ENCODE results near the gene CDKL4. TPM values are rescaled to one million over a fixed set of nuclear protein-coding genes. Genes with fewer than 3 reads are reported as not detected.
"Not testable (repeated sequence)": the region's sequence is repeated elsewhere in the genome, so short reads cannot be mapped to it uniquely, and the experiment has no call there.

Gene CDKL4
- total RNA-seq, 1 experiment from 2014 or later = 1.1 TPM

- no peak overlapping the region for H3K4me3 ChIP-seq (ENCODE audit: low read depth, low read length, poor library complexity, severe bottlenecking)
- BruUV-seq (replicated peaks) = no TSS peak
- H3K4me1 ChIP-seq (ENCODE audit: insufficient read depth, low read length, poor library complexity, severe bottlenecking) = peaks cover 15% of the 10 kb centered on the region
- intact Hi-C loops (cut with micrococcal nuclease; ENCODE audit: unreplicated experiment) = no loop called here
- DNase-seq (ENCODE audit: low spot score) = no peak
- POLR2A ChIA-PET (ENCODE audit: low non-redundant PET) = no interaction called here
- H3K9me3 ChIP-seq (ENCODE audit: low read depth, low read length, poor library complexity, severe bottlenecking) = no peaks in the 10 kb centered on the region
- CTCF ChIA-PET = no interaction called here
- TF ChIP-seq EZH2 (IDR thresholded peaks at IDR 0.05; ENCODE audit: borderline replicate concordance, low read depth, low read length, poor library complexity, severe bottlenecking) (no peak), CTCF (conservative IDR thresholded peaks at IDR 0.05; ENCODE audit: low read depth, low read length) (no peak)
- no peak overlapping the region for H3K27ac ChIP-seq (ENCODE audit: low read depth, low read length, poor library complexity, severe bottlenecking)
- no peaks in the 10 kb centered on the region for H3K27me3 ChIP-seq (replicated peaks; ENCODE audit: insufficient read depth, low read depth, low read length, poor library complexity)
- H3K36me3 ChIP-seq (ENCODE audit: insufficient read depth, low read length, poor library complexity, severe bottlenecking) = no peaks in the 10 kb centered on the region
Observed at GRCh38 chr2:39140322-39140847, 103.4 kb downstream of the CDKL4 start.

DNA sequence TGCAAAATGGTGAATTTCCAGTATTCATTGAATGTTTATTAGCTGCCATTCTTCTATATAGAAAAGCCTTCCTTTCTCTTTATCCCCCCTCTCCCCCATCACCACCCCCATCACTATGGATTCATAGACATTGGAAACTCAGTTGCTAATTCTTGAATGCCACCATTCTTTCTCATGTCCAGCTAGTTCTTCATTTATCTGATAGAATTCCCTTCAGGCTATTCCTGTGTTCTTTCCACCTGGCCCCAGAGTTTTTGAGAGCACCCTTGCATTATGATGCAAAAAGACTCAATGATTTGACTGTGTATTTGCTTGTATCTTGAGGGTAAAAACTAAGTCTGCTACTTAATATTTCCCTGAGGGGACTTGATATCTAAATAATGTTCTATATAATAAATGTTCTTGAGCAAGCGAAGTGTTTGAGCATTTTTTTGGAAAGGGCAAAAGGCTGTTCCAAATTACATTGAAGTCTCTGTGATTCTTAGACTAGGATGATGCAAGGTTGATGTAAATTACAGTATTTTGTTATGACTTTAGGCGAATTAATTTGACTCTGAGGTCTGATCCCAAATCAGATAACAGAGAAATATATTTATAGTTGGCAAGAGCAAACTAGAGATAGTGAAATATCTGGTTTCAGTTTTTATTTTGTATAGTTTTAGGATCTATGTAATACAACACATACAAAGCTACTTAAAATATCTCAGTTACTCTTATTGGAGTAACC lies 104.1 kb downstream of the CDKL4 start:
- Histone ChIP-seq H3K36me3 (ENCODE audit: insufficient read depth, low read length, poor library complexity, severe bottlenecking) (no peaks in the 10 kb centered on the region), H3K27me3 (replicated peaks; ENCODE audit: insufficient read depth, low read depth, low read length, poor library complexity) (no peaks in the 10 kb centered on the region), H3K4me1 (ENCODE audit: insufficient read depth, low read length, poor library complexity, severe bottlenecking) (peaks cover 15% of the 10 kb centered on the region), H3K9me3 (ENCODE audit: low read depth, low read length, poor library complexity, severe bottlenecking) (no peaks in the 10 kb centered on the region), H3K4me3 (ENCODE audit: low read depth, low read length, poor library complexity, severe bottlenecking) (no peak overlapping the region), H3K27ac (ENCODE audit: low read depth, low read length, poor library complexity, severe bottlenecking) (peak overlapping the region; percentile 1)
- intact Hi-C loops (cut with micrococcal nuclease; ENCODE audit: unreplicated experiment) = no loop called here
- ChIA-PET CTCF (no interaction called here), POLR2A (ENCODE audit: low non-redundant PET) (no interaction called here)
- TF ChIP-seq EZH2 (IDR thresholded peaks at IDR 0.05; ENCODE audit: borderline replicate concordance, low read depth, low read length, poor library complexity, severe bottlenecking) = no peak
- no peak for TF ChIP-seq CTCF (conservative IDR thresholded peaks at IDR 0.05; ENCODE audit: low read depth, low read length)
- no peak for DNase-seq (ENCODE audit: low spot score)
- no TSS peak for BruUV-seq (replicated peaks)

DNA sequence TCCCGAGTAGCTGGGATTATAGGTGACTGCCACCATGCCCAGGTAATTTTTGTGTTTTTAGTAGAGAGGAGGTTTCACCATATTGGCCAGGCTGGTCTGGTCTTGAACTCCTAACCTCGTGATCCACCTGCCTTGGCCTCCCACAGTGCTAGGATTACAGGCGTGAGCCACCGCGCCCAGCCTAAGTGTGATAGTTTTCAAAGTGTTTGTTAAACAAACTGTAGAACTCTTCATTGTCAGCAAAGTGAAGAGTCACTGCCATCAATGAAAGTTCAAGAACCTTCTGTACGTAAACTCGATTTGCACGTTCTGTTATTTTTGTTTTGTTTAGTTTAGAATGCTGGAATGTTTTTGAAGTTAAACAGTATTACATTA lies 104.9 kb downstream of the CDKL4 start:
- no peak for TF ChIP-seq CTCF (conservative IDR thresholded peaks at IDR 0.05; ENCODE audit: low read depth, low read length)
- no peak for TF ChIP-seq EZH2 (IDR thresholded peaks at IDR 0.05; ENCODE audit: borderline replicate concordance, low read depth, low read length, poor library complexity, severe bottlenecking)
- Histone ChIP-seq H3K27me3 (replicated peaks; ENCODE audit: insufficient read depth, low read depth, low read length, poor library complexity) (no peaks in the 10 kb centered on the region), H3K4me1 (ENCODE audit: insufficient read depth, low read length, poor library complexity, severe bottlenecking) (peaks cover 15% of the 10 kb centered on the region), H3K36me3 (ENCODE audit: insufficient read depth, low read length, poor library complexity, severe bottlenecking) (no peaks in the 10 kb centered on the region), H3K27ac (ENCODE audit: low read depth, low read length, poor library complexity, severe bottlenecking) (no peak overlapping the region), H3K4me3 (ENCODE audit: low read depth, low read length, poor library complexity, severe bottlenecking) (no peak overlapping the region), H3K9me3 (ENCODE audit: low read depth, low read length, poor library complexity, severe bottlenecking) (no peaks in the 10 kb centered on the region)
- POLR2A ChIA-PET (ENCODE audit: low non-redundant PET) = no interaction called here
- DNase-seq (ENCODE audit: low spot score) = no peak
- CTCF ChIA-PET = no interaction called here
- no TSS peak for BruUV-seq (replicated peaks)
- intact Hi-C loops (cut with micrococcal nuclease; ENCODE audit: unreplicated experiment) = no loop called here

DNA sequence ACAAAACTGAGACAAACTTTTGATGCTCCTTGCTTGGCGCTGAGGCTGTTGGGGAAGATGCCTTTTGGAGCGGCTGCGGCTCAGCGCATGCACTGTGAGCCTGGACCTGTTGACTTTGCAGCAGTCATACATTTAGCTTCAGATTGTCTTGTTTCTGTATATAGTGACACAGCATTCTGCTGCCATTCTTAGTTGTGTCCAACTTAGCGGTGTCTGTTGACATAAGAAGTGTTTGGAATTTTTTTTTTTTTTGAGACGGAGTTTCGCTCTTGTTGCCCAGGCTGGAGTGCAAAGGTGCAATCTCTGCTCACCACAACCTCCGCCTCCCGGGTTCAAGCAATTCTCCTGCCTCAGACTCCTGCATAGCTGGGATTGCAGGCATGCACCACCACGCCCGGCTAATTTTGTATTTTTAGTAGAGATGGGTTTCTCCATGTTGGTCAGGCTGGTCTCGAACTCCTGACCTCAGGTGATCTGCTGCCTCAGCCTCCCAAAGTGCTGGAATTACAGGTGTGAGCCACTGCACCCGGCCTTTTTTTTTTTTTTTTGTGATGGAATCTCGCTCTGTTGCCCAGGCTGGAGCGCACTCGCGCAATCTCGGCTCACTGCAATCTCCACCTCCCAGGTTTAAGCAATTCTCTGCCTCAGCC lies 105.5 kb downstream of the CDKL4 start:
- H3K27ac ChIP-seq (ENCODE audit: low read depth, low read length, poor library complexity, severe bottlenecking); BruUV-seq (replicated peaks); H3K4me3 ChIP-seq (ENCODE audit: low read depth, low read length, poor library complexity, severe bottlenecking); H3K9me3 ChIP-seq (ENCODE audit: low read depth, low read length, poor library complexity, severe bottlenecking); CTCF ChIA-PET; H3K27me3 ChIP-seq (replicated peaks; ENCODE audit: insufficient read depth, low read depth, low read length, poor library complexity); intact Hi-C loops (cut with micrococcal nuclease; ENCODE audit: unreplicated experiment); POLR2A ChIA-PET (ENCODE audit: low non-redundant PET); H3K36me3 ChIP-seq (ENCODE audit: insufficient read depth, low read length, poor library complexity, severe bottlenecking); DNase-seq (ENCODE audit: low spot score): not testable (repeated sequence)
- H3K4me1 ChIP-seq (ENCODE audit: insufficient read depth, low read length, poor library complexity, severe bottlenecking) = peaks cover 15% of the 10 kb centered on the region

All from A673 (cell line).